HG03432 (cell line): ENCODE measurements around the gene SLC9A7.

Experiments
- ATAC-seq: cut with Tn5 transposase; IDR thresholded peaks from one replicate; pipeline ENCODE4 v1.9.1; 2021; ENCODE audit warnings: mild to moderate bottlenecking, moderate library complexity; ENCODE audit not compliant: unreplicated experiment

The SLC9A7 gene

GRCh38 chrX:46653482-46653881 is 105.4 kb downstream of the SLC9A7 start:
- no peak for ATAC-seq

GRCh38 chrX:46649421-46650260 is 109.3 kb downstream of the SLC9A7 start:
- ATAC-seq = no peak

GRCh38 chrX:46648660-46649059 is 110.3 kb downstream of the SLC9A7 start:
- ATAC-seq = no peak

GRCh38 chrX:46647251-46647650 is 111.7 kb downstream of the SLC9A7 start:
- no peak for ATAC-seq

- ATAC-seq = no peak
Observed at GRCh38 chrX:46645614-46646013, 113.3 kb downstream of the SLC9A7 start.

GRCh38 chrX:46643636-46644035 is 115.3 kb downstream of the SLC9A7 start:
- no peak for ATAC-seq

GRCh38 chrX:46642145-46642544 is 116.8 kb downstream of the SLC9A7 start:
- no peak for ATAC-seq

- peak; percentile 79 for ATAC-seq
Observed at GRCh38 chrX:46637938-46638337, 121.0 kb downstream of the SLC9A7 start.

- ATAC-seq = no peak
Observed at GRCh38 chrX:46636223-46636622, 122.7 kb downstream of the SLC9A7 start.

GRCh38 chrX:46635186-46635585 is 123.7 kb downstream of the SLC9A7 start:
- ATAC-seq = no peak

- ATAC-seq = peak; percentile 64
Observed at GRCh38 chrX:46634577-46634976, 124.3 kb downstream of the SLC9A7 start.

GRCh38 chrX:46630141-46630540 is 128.8 kb downstream of the SLC9A7 start:
- ATAC-seq = no peak

GRCh38 chrX:46628460-46629371 is 130.2 kb downstream of the SLC9A7 start:
- peak; percentile 93 for ATAC-seq

- peak; percentile 17 for ATAC-seq
Observed at GRCh38 chrX:46627711-46628419, 131.1 kb downstream of the SLC9A7 start.

GRCh38 chrX:46627062-46627461 is 131.9 kb downstream of the SLC9A7 start:
- no peak for ATAC-seq

- no peak for ATAC-seq
Observed at GRCh38 chrX:46626566-46626965, 132.4 kb downstream of the SLC9A7 start.

- ATAC-seq = no peak
Observed at GRCh38 chrX:46624090-46624786, 134.7 kb downstream of the SLC9A7 start.

GRCh38 chrX:46621572-46621971 is 137.3 kb downstream of the SLC9A7 start:
- ATAC-seq = no peak

GRCh38 chrX:46620505-46620904 is 138.4 kb downstream of the SLC9A7 start:
- no peak for ATAC-seq

- no peak for ATAC-seq
Observed at GRCh38 chrX:46618947-46619346, 140.0 kb downstream of the SLC9A7 start.

GRCh38 chrX:46617906-46618305 is 141.0 kb downstream of the SLC9A7 start:
- no peak for ATAC-seq
